PFSK-1 (cell line): ENCODE data around the gene LAMB4.

ENCODE experiments used
- POLR2AphosphoS5 ChIP-seq: IDR thresholded peaks from 2 replicates; pipeline ENCODE4 v1.6.1; 2012; ENCODE audit warnings: low read depth, mild to moderate bottlenecking, control low read depth, low read length, moderate library complexity
- SIN3A ChIP-seq: IDR thresholded peaks from 2 replicates; pipeline ENCODE4 v1.6.1; 2012; ENCODE audit warnings: mild to moderate bottlenecking, low read length, moderate library complexity, borderline replicate concordance; ENCODE audit not compliant: insufficient read depth
- TF ChIP-seq, protein P1 (sequence below), 2 experiments: IDR thresholded peaks; 2 replicates each; pipeline versions ENCODE4 v1.6.1 to v1.8.0; 2011 to 2012; ENCODE audit warnings: low read depth in 2 of 2, low read length in 2 of 2, control low read depth in 1 of 2, inconsistent platforms in 1 of 2, mild to moderate bottlenecking in 1 of 2, moderate library complexity in 1 of 2; ENCODE audit not compliant: insufficient read depth in 1 of 2

DNA sequence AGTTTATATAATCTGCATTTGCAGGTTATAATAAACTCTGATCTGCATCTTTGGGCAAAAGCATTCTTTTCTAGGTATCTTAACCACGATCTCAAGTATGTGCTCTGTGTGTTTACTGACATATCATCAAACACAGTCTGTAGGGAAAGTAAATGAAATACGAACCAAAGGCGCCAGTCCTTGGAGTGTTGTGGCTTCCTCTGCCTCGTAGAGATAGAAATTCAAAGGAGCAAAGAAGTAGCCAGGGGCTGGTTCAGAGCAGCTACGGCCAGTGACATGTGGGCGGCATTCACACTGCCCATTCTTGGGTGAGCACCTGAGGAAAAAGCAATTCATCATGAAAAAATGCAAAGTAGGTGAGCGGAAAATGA lies 38.7 kb downstream of the LAMB4 start:
- no peak for TF ChIP-seq POLR2AphosphoS5
- TF ChIP-seq, protein P1, sequence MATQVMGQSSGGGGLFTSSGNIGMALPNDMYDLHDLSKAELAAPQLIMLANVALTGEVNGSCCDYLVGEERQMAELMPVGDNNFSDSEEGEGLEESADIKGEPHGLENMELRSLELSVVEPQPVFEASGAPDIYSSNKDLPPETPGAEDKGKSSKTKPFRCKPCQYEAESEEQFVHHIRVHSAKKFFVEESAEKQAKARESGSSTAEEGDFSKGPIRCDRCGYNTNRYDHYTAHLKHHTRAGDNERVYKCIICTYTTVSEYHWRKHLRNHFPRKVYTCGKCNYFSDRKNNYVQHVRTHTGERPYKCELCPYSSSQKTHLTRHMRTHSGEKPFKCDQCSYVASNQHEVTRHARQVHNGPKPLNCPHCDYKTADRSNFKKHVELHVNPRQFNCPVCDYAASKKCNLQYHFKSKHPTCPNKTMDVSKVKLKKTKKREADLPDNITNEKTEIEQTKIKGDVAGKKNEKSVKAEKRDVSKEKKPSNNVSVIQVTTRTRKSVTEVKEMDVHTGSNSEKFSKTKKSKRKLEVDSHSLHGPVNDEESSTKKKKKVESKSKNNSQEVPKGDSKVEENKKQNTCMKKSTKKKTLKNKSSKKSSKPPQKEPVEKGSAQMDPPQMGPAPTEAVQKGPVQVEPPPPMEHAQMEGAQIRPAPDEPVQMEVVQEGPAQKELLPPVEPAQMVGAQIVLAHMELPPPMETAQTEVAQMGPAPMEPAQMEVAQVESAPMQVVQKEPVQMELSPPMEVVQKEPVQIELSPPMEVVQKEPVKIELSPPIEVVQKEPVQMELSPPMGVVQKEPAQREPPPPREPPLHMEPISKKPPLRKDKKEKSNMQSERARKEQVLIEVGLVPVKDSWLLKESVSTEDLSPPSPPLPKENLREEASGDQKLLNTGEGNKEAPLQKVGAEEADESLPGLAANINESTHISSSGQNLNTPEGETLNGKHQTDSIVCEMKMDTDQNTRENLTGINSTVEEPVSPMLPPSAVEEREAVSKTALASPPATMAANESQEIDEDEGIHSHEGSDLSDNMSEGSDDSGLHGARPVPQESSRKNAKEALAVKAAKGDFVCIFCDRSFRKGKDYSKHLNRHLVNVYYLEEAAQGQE (IDR thresholded peaks at IDR 0.05; ENCODE audit: insufficient read depth in 1 of 2, low read depth in 2 of 2, low read length in 2 of 2), result no peak
- no peak for TF ChIP-seq SIN3A
